Neural progenitor cell (in vitro differentiated cells): ENCODE measurements around the gene CUEDC2.

Source experiments
- EZH2 ChIP-seq: fragments of 200-600 bp; sonication (generic); IDR thresholded peaks from 2 replicates; pipeline ENCODE4 v1.6.1; 2017; ENCODE audit warnings: antibody characterized with exemption, mild to moderate bottlenecking, moderate library complexity
- EZH2phosphoT487 ChIP-seq: fragments of 200-600 bp; sonication (generic); IDR thresholded peaks from 2 replicates; pipeline ENCODE4 v1.6.1; 2017; ENCODE audit warnings: antibody characterized with exemption
- TF ChIP-seq, protein P1 (sequence below): fragments of 200-600 bp; sonication (generic); IDR thresholded peaks from 2 replicates; pipeline ENCODE4 v1.5.1; 2017; ENCODE audit warnings: antibody characterized with exemption, mild to moderate bottlenecking

DNA sequence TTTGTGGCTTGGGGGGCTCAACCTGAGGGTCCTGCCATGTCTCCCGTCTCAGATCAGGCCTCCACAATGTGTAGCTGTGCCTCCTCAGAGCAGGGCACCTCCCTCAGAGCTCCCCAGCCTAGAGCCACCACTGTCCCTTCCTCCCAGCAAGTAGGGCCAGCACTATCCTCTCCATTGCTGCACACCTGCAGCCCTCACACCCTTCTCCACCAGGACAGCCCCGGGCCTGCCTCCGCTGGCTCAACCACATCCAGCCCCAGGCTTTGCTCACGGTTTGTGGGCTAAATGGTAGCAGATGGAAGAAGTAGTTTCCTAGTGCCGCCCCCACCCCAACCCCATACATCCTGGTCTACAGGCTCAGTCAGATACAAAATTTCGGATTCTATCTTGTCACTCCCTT, 26.7 kb downstream of the CUEDC2 start:
- TF ChIP-seq, protein P1, sequence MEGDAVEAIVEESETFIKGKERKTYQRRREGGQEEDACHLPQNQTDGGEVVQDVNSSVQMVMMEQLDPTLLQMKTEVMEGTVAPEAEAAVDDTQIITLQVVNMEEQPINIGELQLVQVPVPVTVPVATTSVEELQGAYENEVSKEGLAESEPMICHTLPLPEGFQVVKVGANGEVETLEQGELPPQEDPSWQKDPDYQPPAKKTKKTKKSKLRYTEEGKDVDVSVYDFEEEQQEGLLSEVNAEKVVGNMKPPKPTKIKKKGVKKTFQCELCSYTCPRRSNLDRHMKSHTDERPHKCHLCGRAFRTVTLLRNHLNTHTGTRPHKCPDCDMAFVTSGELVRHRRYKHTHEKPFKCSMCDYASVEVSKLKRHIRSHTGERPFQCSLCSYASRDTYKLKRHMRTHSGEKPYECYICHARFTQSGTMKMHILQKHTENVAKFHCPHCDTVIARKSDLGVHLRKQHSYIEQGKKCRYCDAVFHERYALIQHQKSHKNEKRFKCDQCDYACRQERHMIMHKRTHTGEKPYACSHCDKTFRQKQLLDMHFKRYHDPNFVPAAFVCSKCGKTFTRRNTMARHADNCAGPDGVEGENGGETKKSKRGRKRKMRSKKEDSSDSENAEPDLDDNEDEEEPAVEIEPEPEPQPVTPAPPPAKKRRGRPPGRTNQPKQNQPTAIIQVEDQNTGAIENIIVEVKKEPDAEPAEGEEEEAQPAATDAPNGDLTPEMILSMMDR: no peak
- no peak for TF ChIP-seq EZH2
- no peak for TF ChIP-seq EZH2phosphoT487
